ENCODE results near the gene AATK.

Gene AATK

GRCh38 chr17:81109957-81110356, 56.1 kb downstream of the AATK start:
- Histone ChIP-seq H2BK12ac (ENCODE audit: low read length in 2 of 2) (no peak overlapping the region), H3K27ac (ENCODE audit: low read length, poor library complexity, severe bottlenecking) (no peak overlapping the region), H3K14ac (ENCODE audit: low read length in 2 of 2) (no peak overlapping the region), H4K8ac (ENCODE audit: low read length) (no peak overlapping the region), H3K4me2 (ENCODE audit: low read length, poor library complexity, severe bottlenecking) (no peak overlapping the region), H3K4me1 (ENCODE audit: control insufficient read depth, insufficient read depth, low read depth, low read length) (peaks cover 7% of the 10 kb centered on the region), H2BK15ac (ENCODE audit: low read depth, poor library complexity, severe bottlenecking) (no peak overlapping the region), H3K79me1 (replicated peaks; ENCODE audit: low read length, poor library complexity, severe bottlenecking) (peaks cover 20% of the 10 kb centered on the region), H3K9ac (ENCODE audit: low read length) (no peak overlapping the region), H4K91ac (ENCODE audit: low read length) (no peak overlapping the region), H3K9me3 (ENCODE audit: control insufficient read depth, low read length) (no peaks in the 10 kb centered on the region), H2AFZ (ENCODE audit: low read depth, low read length) (no peak overlapping the region), H2BK120ac (ENCODE audit: low read depth, low read length) (no peak overlapping the region), H2AK5ac (ENCODE audit: low read length, severe bottlenecking) (no peak overlapping the region), H3K27me3 (ENCODE audit: control insufficient read depth in 1 of 2, insufficient read depth in 1 of 2, low read length in 2 of 2) (no peaks in the 10 kb centered on the region), H3K23ac (ENCODE audit: low read length in 2 of 2) (no peak overlapping the region), H3K4me3 (ENCODE audit: insufficient read depth in 1 of 2, low read depth in 1 of 2, low read length in 2 of 2) (no peak overlapping the region), H3K36me3 (ENCODE audit: control insufficient read depth in 1 of 2, insufficient read depth in 2 of 2, low read depth in 1 of 2, low read length in 2 of 2) (peaks cover 22 to 94% of the 10 kb centered on the region in 2 experiments), H3K4ac (ENCODE audit: low read depth in 1 of 2, low read length in 2 of 2) (no peak overlapping the region), H2BK5ac (ENCODE audit: low read depth, low read length, poor library complexity, severe bottlenecking) (no peak overlapping the region), H3K18ac (ENCODE audit: low read depth in 1 of 2, low read length in 2 of 2) (no peak overlapping the region)
- no peak for DNase-seq
- WGBS = 99% methylated on average over 20 of the region's 22 CpGs

GRCh38 chr17:81108220-81108619, 57.8 kb downstream of the AATK start:
- Histone ChIP-seq H3K4ac (ENCODE audit: low read depth in 1 of 2, low read length in 2 of 2) (no peak overlapping the region), H3K27ac (ENCODE audit: low read length, poor library complexity, severe bottlenecking) (no peak overlapping the region), H3K4me3 (ENCODE audit: insufficient read depth in 1 of 2, low read depth in 1 of 2, low read length in 2 of 2) (no peak overlapping the region), H3K79me1 (replicated peaks; ENCODE audit: low read length, poor library complexity, severe bottlenecking) (peaks cover 20% of the 10 kb centered on the region), H3K18ac (ENCODE audit: low read depth in 1 of 2, low read length in 2 of 2) (no peak overlapping the region), H3K4me1 (ENCODE audit: control insufficient read depth, insufficient read depth, low read depth, low read length) (peaks cover 7% of the 10 kb centered on the region), H2BK12ac (ENCODE audit: low read length in 2 of 2) (no peak overlapping the region), H3K9ac (ENCODE audit: low read length) (no peak overlapping the region), H3K9me3 (ENCODE audit: control insufficient read depth, low read length) (no peaks in the 10 kb centered on the region), H4K8ac (ENCODE audit: low read length) (no peak overlapping the region), H3K4me2 (ENCODE audit: low read length, poor library complexity, severe bottlenecking) (no peak overlapping the region), H4K91ac (ENCODE audit: low read length) (no peak overlapping the region), H3K14ac (ENCODE audit: low read length in 2 of 2) (no peak overlapping the region), H2BK5ac (ENCODE audit: low read depth, low read length, poor library complexity, severe bottlenecking) (no peak overlapping the region), H3K27me3 (ENCODE audit: control insufficient read depth in 1 of 2, insufficient read depth in 1 of 2, low read length in 2 of 2) (no peaks in the 10 kb centered on the region), H2BK120ac (ENCODE audit: low read depth, low read length) (no peak overlapping the region), H2AFZ (ENCODE audit: low read depth, low read length) (no peak overlapping the region), H3K23ac (ENCODE audit: low read length in 2 of 2) (no peak overlapping the region), H3K36me3 (ENCODE audit: control insufficient read depth in 1 of 2, insufficient read depth in 2 of 2, low read depth in 1 of 2, low read length in 2 of 2) (peaks cover 34 to 99% of the 10 kb centered on the region in 2 experiments), H2BK15ac (ENCODE audit: low read depth, poor library complexity, severe bottlenecking) (no peak overlapping the region), H2AK5ac (ENCODE audit: low read length, severe bottlenecking) (no peak overlapping the region)
- DNase-seq = no peak
- 95% methylated on average over 9 of the region's 9 CpGs for WGBS

- peaks cover 18% of the 10 kb centered on the region for H3K79me1 ChIP-seq (replicated peaks; ENCODE audit: low read length, poor library complexity, severe bottlenecking)
- no peaks in the 10 kb centered on the region for H3K27me3 ChIP-seq (ENCODE audit: control insufficient read depth in 1 of 2, insufficient read depth in 1 of 2, low read length in 2 of 2)
- WGBS = 93% methylated on average over 23 of the region's 24 CpGs
- no peak overlapping the region for H3K4me3 ChIP-seq (ENCODE audit: insufficient read depth in 1 of 2, low read depth in 1 of 2, low read length in 2 of 2)
- no peak overlapping the region for H2BK120ac ChIP-seq (ENCODE audit: low read depth, low read length)
- peaks cover 12% of the 10 kb centered on the region for H3K4me1 ChIP-seq (ENCODE audit: control insufficient read depth, insufficient read depth, low read depth, low read length)
- H3K9me3 ChIP-seq (ENCODE audit: control insufficient read depth, low read length) = no peaks in the 10 kb centered on the region
- no peak overlapping the region for H3K9ac ChIP-seq (ENCODE audit: low read length)
- no peak overlapping the region for H2BK5ac ChIP-seq (ENCODE audit: low read depth, low read length, poor library complexity, severe bottlenecking)
- no peak overlapping the region for H3K23ac ChIP-seq (ENCODE audit: low read length in 2 of 2)
- no peak overlapping the region for H3K18ac ChIP-seq (ENCODE audit: low read depth in 1 of 2, low read length in 2 of 2)
- H3K27ac ChIP-seq (ENCODE audit: low read length, poor library complexity, severe bottlenecking) = no peak overlapping the region
- peaks cover 36 to 100% of the 10 kb centered on the region in 2 experiments for H3K36me3 ChIP-seq (ENCODE audit: control insufficient read depth in 1 of 2, insufficient read depth in 2 of 2, low read depth in 1 of 2, low read length in 2 of 2)
- H4K91ac ChIP-seq (ENCODE audit: low read length) = no peak overlapping the region
- no peak overlapping the region for H2BK12ac ChIP-seq (ENCODE audit: low read length in 2 of 2)
- H3K4ac ChIP-seq (ENCODE audit: low read depth in 1 of 2, low read length in 2 of 2) = no peak overlapping the region
- H3K14ac ChIP-seq (ENCODE audit: low read length in 2 of 2) = no peak overlapping the region
- no peak overlapping the region for H2AK5ac ChIP-seq (ENCODE audit: low read length, severe bottlenecking)
- H2AFZ ChIP-seq (ENCODE audit: low read depth, low read length) = no peak overlapping the region
- no peak overlapping the region for H4K8ac ChIP-seq (ENCODE audit: low read length)
- DNase-seq = no peak
- no peak overlapping the region for H2BK15ac ChIP-seq (ENCODE audit: low read depth, poor library complexity, severe bottlenecking)
- H3K4me2 ChIP-seq (ENCODE audit: low read length, poor library complexity, severe bottlenecking) = no peak overlapping the region
Observed at GRCh38 chr17:81106716-81107115, 59.3 kb downstream of the AATK start.

GRCh38 chr17:81103379-81103778, 62.6 kb downstream of the AATK start:
- WGBS = 96% methylated on average over 20 of the region's 20 CpGs
- no peak overlapping the region for H4K91ac ChIP-seq (ENCODE audit: low read length)

More at GRCh38 chr17:81103379-81103778, 62.6 kb downstream of the AATK start:
- H3K36me3 ChIP-seq (ENCODE audit: control insufficient read depth in 1 of 2, insufficient read depth in 2 of 2, low read depth in 1 of 2, low read length in 2 of 2) = peaks cover 46 to 100% of the 10 kb centered on the region in 2 experiments
- no peak overlapping the region for H3K9ac ChIP-seq (ENCODE audit: low read length)
- H3K18ac ChIP-seq (ENCODE audit: low read depth in 1 of 2, low read length in 2 of 2) = no peak overlapping the region
- H3K14ac ChIP-seq (ENCODE audit: low read length in 2 of 2) = no peak overlapping the region
- H3K9me3 ChIP-seq (ENCODE audit: control insufficient read depth, low read length) = no peaks in the 10 kb centered on the region
- H3K4me2 ChIP-seq (ENCODE audit: low read length, poor library complexity, severe bottlenecking) = no peak overlapping the region
- peaks cover 24% of the 10 kb centered on the region for H3K79me1 ChIP-seq (replicated peaks; ENCODE audit: low read length, poor library complexity, severe bottlenecking)
- no peak for DNase-seq
- H3K27ac ChIP-seq (ENCODE audit: low read length, poor library complexity, severe bottlenecking) = no peak overlapping the region
- no peak overlapping the region for H3K4me3 ChIP-seq (ENCODE audit: insufficient read depth in 1 of 2, low read depth in 1 of 2, low read length in 2 of 2)
- no peak overlapping the region for H4K8ac ChIP-seq (ENCODE audit: low read length)
- H2BK12ac ChIP-seq (ENCODE audit: low read length in 2 of 2) = no peak overlapping the region
- no peak overlapping the region for H3K4ac ChIP-seq (ENCODE audit: low read depth in 1 of 2, low read length in 2 of 2)
- no peak overlapping the region for H3K23ac ChIP-seq (ENCODE audit: low read length in 2 of 2)
- no peak overlapping the region for H2AFZ ChIP-seq (ENCODE audit: low read depth, low read length)
- peaks cover 12% of the 10 kb centered on the region for H3K4me1 ChIP-seq (ENCODE audit: control insufficient read depth, insufficient read depth, low read depth, low read length)
- no peak overlapping the region for H2BK15ac ChIP-seq (ENCODE audit: low read depth, poor library complexity, severe bottlenecking)
- H2AK5ac ChIP-seq (ENCODE audit: low read length, severe bottlenecking) = no peak overlapping the region
- no peaks in the 10 kb centered on the region for H3K27me3 ChIP-seq (ENCODE audit: control insufficient read depth in 1 of 2, insufficient read depth in 1 of 2, low read length in 2 of 2)
- H2BK120ac ChIP-seq (ENCODE audit: low read depth, low read length) = no peak overlapping the region
- no peak overlapping the region for H2BK5ac ChIP-seq (ENCODE audit: low read depth, low read length, poor library complexity, severe bottlenecking)

All from mesenchymal stem cell (in vitro differentiated cells and primary cell).